ENCODE results near the gene PRKCH.

- TF ChIP-seq CTCF (conservative IDR thresholded peaks at IDR 0.05; ENCODE audit: low read length) (no peak), EZH2phosphoT487 (IDR thresholded peaks at IDR 0.05; ENCODE audit: borderline replicate concordance) (no peak)
Measured at GRCh38 chr14:61581955-61582615, 260.7 kb downstream of the PRKCH start.

Measured in Loucy (cell line).